Measurements from ENCODE around the gene LRRC9.

DNA sequence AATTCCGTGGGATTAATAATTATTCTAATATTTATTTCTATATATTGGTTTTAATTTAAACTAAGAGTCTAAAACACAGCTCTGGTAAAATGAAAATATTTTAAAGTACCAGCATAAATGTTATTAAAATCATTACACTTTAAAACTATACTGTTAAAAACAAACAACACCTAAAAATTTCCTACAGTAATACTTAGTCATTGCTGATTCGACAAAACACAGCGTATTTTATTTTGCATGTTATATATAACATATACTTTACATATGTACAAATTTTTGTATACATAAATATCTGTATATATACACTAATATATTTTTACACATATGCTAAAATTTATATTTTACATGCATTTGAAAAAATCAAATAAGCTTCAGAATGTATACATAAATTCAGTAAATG is 165.7 kb downstream of the LRRC9 start:
- TF ChIP-seq EP300 (IDR thresholded peaks at IDR 0.05), result no peak
- no peak for TF ChIP-seq POLR2AphosphoS5 (IDR thresholded peaks at IDR 0.05)
- TF ChIP-seq CTCF (IDR thresholded peaks at IDR 0.05), result no peak
- no peak for TF ChIP-seq POLR2A (IDR thresholded peaks at IDR 0.05)

Data from gastroesophageal sphincter (tissue), 3 donors.